Stomach (tissue), 9 donors: ENCODE measurements around the gene COPG1. TPM values are rescaled to one million over a fixed set of nuclear protein-coding genes. Genes with fewer than 3 reads are reported as not detected.

Experiments
- DNase-seq, 2 donors: peaks; one replicate each; pipeline versions ENCODE4 v3.0.0 to v3.0.0-alpha.2; 2013 to 2019
- H3K27ac ChIP-seq, 5 donors: fragments of 200-600 bp in 4 of 5; sonication (generic) in 4 of 5; one replicate each; pipeline ENCODE4 v1.5.1; 2013 to 2019; ENCODE audit warnings: mild to moderate bottlenecking in 1 of 5, moderate library complexity in 1 of 5
- H3K27me3 ChIP-seq, 3 donors: fragments of 200-600 bp; sonication (generic); one replicate each; pipeline ENCODE4 v1.5.1; 2017 to 2019; ENCODE audit warnings: mixed run types in 1 of 3
- H3K36me3 ChIP-seq, 4 donors: fragments of 200-600 bp; sonication (generic); 1 replicate in 3 of 4; 2 replicates in 1 of 4; pipeline ENCODE4 v1.5.1; 2016 to 2019
- H3K4me1 ChIP-seq, 4 donors: fragments of 200-600 bp; sonication (generic); one replicate each; pipeline ENCODE4 v1.5.1; 2016 to 2019
- H3K4me3 ChIP-seq, 4 donors: fragments of 200-600 bp; sonication (generic) in 3 of 4; one replicate each; pipeline ENCODE4 v1.5.1; 2016 to 2019; ENCODE audit warnings: mild to moderate bottlenecking in 1 of 4
- H3K9me3 ChIP-seq, 4 donors: fragments of 200-600 bp; sonication (generic); one replicate each; pipeline ENCODE4 v1.5.1; 2016 to 2019
- CTCF ChIP-seq, 7 experiments: fragments of 450-650 bp in 4 of 7; fragments of 200-600 bp in 3 of 7; sonication (generic) in 3 of 7; IDR thresholded peaks; one replicate each; pipeline ENCODE4 v1.5.1; 2016 to 2019; ENCODE audit warnings: antibody characterized with exemption in 7 of 7, control low read depth in 2 of 7, mild to moderate bottlenecking in 1 of 7
- EP300 ChIP-seq: sonication (generic); formaldehyde crosslinking; IDR thresholded peaks from one replicate; pipeline ENCODE4 v1.6.1; 2017; ENCODE audit warnings: antibody characterized with exemption
- POLR2A ChIP-seq, 4 donors: fragments of 450-650 bp; IDR thresholded peaks; one replicate each; pipeline ENCODE4 v1.6.1; 2016; ENCODE audit warnings: antibody characterized with exemption in 4 of 4, control low read depth in 2 of 4, mild to moderate bottlenecking in 1 of 4, moderate library complexity in 1 of 4
- POLR2AphosphoS5 ChIP-seq, 3 donors: sonication (generic); formaldehyde crosslinking; IDR thresholded peaks; one replicate each; pipeline ENCODE4 v1.6.1; 2016; ENCODE audit warnings: antibody characterized with exemption in 3 of 3
- WGBS, 5 donors: extraction: QIAGEN DNeasy Blood & Tissue Kit in 3 of 5; methylation state at CpG; one replicate each; pipeline versions ENCODE4 v1.1.5 to v1.1.7; 2013 to 2018; 5-methylcytosine and 5-hydroxymethylcytosine counted together
- intact Hi-C: fragments of 100-400 bp; cut with DNase I; formaldehyde crosslinking; loops from one replicate; pipeline ENCODE4 v1.15.1; 2023; ENCODE audit warnings: low total_unique reads
- polyA plus RNA-seq, 3 donors: library from polyadenylated mRNA; stranded (reverse); fragments of 200-250 nt; gene quantifications; one replicate each; pipeline ENCODE4 v1.2.3, GENCODE V29; 2013
- total RNA-seq, 5 donors: library from RNA; depleted of rRNA; stranded (reverse); fragments of >200 nt; gene quantifications; one replicate each; pipeline versions ENCODE4 v1.1.0 to v1.2.3, GENCODE V29; 2014 to 2016
- donor health status: healthy with polysubstance abuse.
- donor health status: Bipolar disorder and iron deficiency.
- donor health status: healthy.

The COPG1 gene
- total and polyA plus RNA-seq, 8 donors, result 38.5 to 356 (median 113) TPM

- Histone ChIP-seq H3K4me3 (no peak overlapping the region), H3K4me1 (peaks cover 21 to 41% (median 31%) of the 10 kb centered on the region in 4 donors), H3K9me3 (no peaks in the 10 kb centered on the region), H3K27ac (peak overlapping the region in 2 of 5 donors; percentile 91 to 92), H3K27me3 (no peaks in the 10 kb centered on the region), H3K36me3 (no peaks in the 10 kb centered on the region)
- 76 to 80% (median 79%) methylated on average over 2 of the region's 2 CpGs for WGBS, 5 donors
- TF ChIP-seq CTCF (IDR thresholded peaks at IDR 0.05) (no peak), EP300 (no peak), POLR2A (IDR thresholded peaks at IDR 0.05) (no peak), POLR2AphosphoS5 (IDR thresholded peaks at IDR 0.05) (peak in 1 of 3 donors; percentile 5)
- peak in 1 of 2 donors; percentile 24 for DNase-seq
- intact Hi-C loops, result no loop called here
Observed at GRCh38 chr3:129312021-129312639, 62.7 kb downstream of the COPG1 start.

GRCh38 chr3:129312671-129313414 lies 63.4 kb downstream of the COPG1 start:
- peak in 1 of 2 donors; percentile 54 for DNase-seq
- Histone ChIP-seq H3K27ac (peak overlapping the region in 4 of 5 donors; percentile 86 to 92 (median 90)), H3K9me3 (no peaks in the 10 kb centered on the region)

GRCh38 chr3:129313415-129313664 lies 63.9 kb downstream of the COPG1 start:
- Histone ChIP-seq H3K4me3 (no peak overlapping the region), H3K4me1 (peaks cover 23 to 51% (median 40%) of the 10 kb centered on the region in 4 donors), H3K27ac (peak overlapping the region in 4 of 5 donors; percentile 86 to 92 (median 90)), H3K9me3 (no peaks in the 10 kb centered on the region), H3K27me3 (no peaks in the 10 kb centered on the region), H3K36me3 (no peaks in the 10 kb centered on the region)
- TF ChIP-seq EP300, result no peak
- no peak for TF ChIP-seq POLR2A (IDR thresholded peaks at IDR 0.05)
- no peak for TF ChIP-seq POLR2AphosphoS5 (IDR thresholded peaks at IDR 0.05)
- TF ChIP-seq CTCF (IDR thresholded peaks at IDR 0.05), result no peak
- DNase-seq, result no peak
- intact Hi-C loops, result no loop called here

More at GRCh38 chr3:129312671-129313414, 63.4 kb downstream of the COPG1 start:
- TF ChIP-seq POLR2AphosphoS5 (IDR thresholded peaks at IDR 0.05) (no peak), EP300 (no peak), POLR2A (IDR thresholded peaks at IDR 0.05) (peak in 1 of 4 donors; percentile 13), CTCF (IDR thresholded peaks at IDR 0.05) (no peak)
- Histone ChIP-seq H3K4me1 (peaks cover 23 to 48% (median 38%) of the 10 kb centered on the region in 4 donors), H3K27me3 (no peaks in the 10 kb centered on the region), H3K4me3 (no peak overlapping the region), H3K36me3 (no peaks in the 10 kb centered on the region)
- intact Hi-C loops, result no loop called here

GRCh38 chr3:129313665-129314385 lies 64.4 kb downstream of the COPG1 start:
- 34 to 54% (median 38%) methylated on average over 7 of the region's 7 CpGs for WGBS, 5 donors
- H3K36me3 ChIP-seq, result no peaks in the 10 kb centered on the region
- H3K27ac ChIP-seq, result peak overlapping the region in 4 of 5 donors; percentile 86 to 92 (median 90)
- intact Hi-C loops, result no loop called here
- no peaks in the 10 kb centered on the region for H3K27me3 ChIP-seq
- TF ChIP-seq CTCF (IDR thresholded peaks at IDR 0.05) (no peak), POLR2A (IDR thresholded peaks at IDR 0.05) (peak in 1 of 4 donors; percentile 3), EP300 (no peak), POLR2AphosphoS5 (IDR thresholded peaks at IDR 0.05) (peak in 2 of 3 donors; percentile 33 to 34)
- peak overlapping the region; percentile 82 to 96 (median 91) for H3K4me3 ChIP-seq
- H3K9me3 ChIP-seq, result no peaks in the 10 kb centered on the region
- DNase-seq, result peak in 1 of 2 donors; percentile 71
- H3K4me1 ChIP-seq, result peaks cover 23 to 51% (median 40%) of the 10 kb centered on the region in 4 donors
